ENCODE data around the gene GNG12. TPM values are rescaled to one million over a fixed set of nuclear protein-coding genes. Genes with fewer than 3 reads are reported as not detected.

GNG12 gene
- total RNA-seq, 1 experiment from 2014 or later: 12.5 TPM

GRCh38 chr1:67739361-67739760 is 93.9 kb downstream of the GNG12 start:
- no peak overlapping the region for H3K4me3 ChIP-seq (ENCODE audit: low read depth, low read length)
- TF ChIP-seq, protein P1, sequence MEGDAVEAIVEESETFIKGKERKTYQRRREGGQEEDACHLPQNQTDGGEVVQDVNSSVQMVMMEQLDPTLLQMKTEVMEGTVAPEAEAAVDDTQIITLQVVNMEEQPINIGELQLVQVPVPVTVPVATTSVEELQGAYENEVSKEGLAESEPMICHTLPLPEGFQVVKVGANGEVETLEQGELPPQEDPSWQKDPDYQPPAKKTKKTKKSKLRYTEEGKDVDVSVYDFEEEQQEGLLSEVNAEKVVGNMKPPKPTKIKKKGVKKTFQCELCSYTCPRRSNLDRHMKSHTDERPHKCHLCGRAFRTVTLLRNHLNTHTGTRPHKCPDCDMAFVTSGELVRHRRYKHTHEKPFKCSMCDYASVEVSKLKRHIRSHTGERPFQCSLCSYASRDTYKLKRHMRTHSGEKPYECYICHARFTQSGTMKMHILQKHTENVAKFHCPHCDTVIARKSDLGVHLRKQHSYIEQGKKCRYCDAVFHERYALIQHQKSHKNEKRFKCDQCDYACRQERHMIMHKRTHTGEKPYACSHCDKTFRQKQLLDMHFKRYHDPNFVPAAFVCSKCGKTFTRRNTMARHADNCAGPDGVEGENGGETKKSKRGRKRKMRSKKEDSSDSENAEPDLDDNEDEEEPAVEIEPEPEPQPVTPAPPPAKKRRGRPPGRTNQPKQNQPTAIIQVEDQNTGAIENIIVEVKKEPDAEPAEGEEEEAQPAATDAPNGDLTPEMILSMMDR (IDR thresholded peaks at IDR 0.05; ENCODE audit: insufficient read depth in 1 of 2, low read depth in 1 of 2, low read length in 1 of 2, severe bottlenecking in 1 of 2, unreplicated experiment in 1 of 2): no peak
- Mint-ChIP-seq H3K27me3 (ENCODE audit: insufficient read depth, unreplicated experiment) (no peaks in the 10 kb centered on the region), H3K36me3 (ENCODE audit: insufficient read depth, unreplicated experiment) (peaks cover 7% of the 10 kb centered on the region), H3K9me3 (ENCODE audit: unreplicated experiment) (no peaks in the 10 kb centered on the region), H3K4me1 (ENCODE audit: low read depth, unreplicated experiment) (peaks cover 18% of the 10 kb centered on the region), H3K27ac (ENCODE audit: unreplicated experiment) (no peak overlapping the region), H3K4me3 (ENCODE audit: unreplicated experiment) (no peak overlapping the region)
- POLR2A ChIA-PET: no interaction called here
- CTCF ChIA-PET: interaction anchor here (0.6 kb wide), 1 partner anchor 54 kb away, joined by 3 read pairs; the partner anchor contains the start of gene GADD45A
- no peak for DNase-seq
- intact Hi-C loops (cut with micrococcal nuclease; ENCODE audit: unreplicated experiment): no loop called here
- H3K4me1 ChIP-seq: peaks cover 65% of the 10 kb centered on the region
- BruUV-seq (replicated peaks): no TSS peak
- H3K27me3 ChIP-seq (replicated peaks; ENCODE audit: control insufficient read depth, insufficient read depth, low read length): no peaks in the 10 kb centered on the region
- H3K36me3 ChIP-seq (ENCODE audit: control insufficient read depth, insufficient read depth, low read length): no peaks in the 10 kb centered on the region
- no peaks in the 10 kb centered on the region for H3K9me3 ChIP-seq

DNA sequence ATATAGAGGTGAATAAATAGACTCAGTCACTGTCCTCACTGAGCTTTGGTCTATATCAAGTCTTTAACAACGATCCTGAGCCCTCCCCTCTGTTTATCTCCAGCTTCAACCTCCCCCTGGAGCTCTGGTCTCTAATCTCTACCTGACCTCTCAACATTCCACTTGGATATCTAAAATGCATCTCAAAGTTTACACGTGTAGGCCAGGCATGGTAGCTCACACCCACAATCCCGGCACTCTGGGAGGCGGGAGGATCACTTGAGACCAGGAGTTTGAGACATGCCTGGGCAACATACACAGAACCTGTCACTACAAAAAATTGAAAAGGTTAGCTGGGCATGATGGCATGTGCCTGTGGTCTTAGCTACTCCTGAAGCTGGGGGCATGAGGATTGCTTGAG is 94.9 kb downstream of the GNG12 start:
- Histone ChIP-seq H3K27me3 (replicated peaks; ENCODE audit: control insufficient read depth, insufficient read depth, low read length) (no peaks in the 10 kb centered on the region), H3K36me3 (ENCODE audit: control insufficient read depth, insufficient read depth, low read length) (no peaks in the 10 kb centered on the region), H3K4me3 (ENCODE audit: low read depth, low read length) (no peak overlapping the region), H3K9me3 (no peaks in the 10 kb centered on the region), H3K4me1 (peaks cover 55% of the 10 kb centered on the region)
- Mint-ChIP-seq H3K27ac (ENCODE audit: unreplicated experiment) (no peak overlapping the region), H3K9me3 (ENCODE audit: unreplicated experiment) (no peaks in the 10 kb centered on the region), H3K4me3 (ENCODE audit: unreplicated experiment) (peak overlapping the region; percentile 18), H3K4me1 (ENCODE audit: low read depth, unreplicated experiment) (peaks cover 11% of the 10 kb centered on the region), H3K27me3 (ENCODE audit: insufficient read depth, unreplicated experiment) (no peaks in the 10 kb centered on the region), H3K36me3 (ENCODE audit: insufficient read depth, unreplicated experiment) (peaks cover 7% of the 10 kb centered on the region)
- ChIA-PET POLR2A (no interaction called here), CTCF (interaction anchor here (1.6 kb wide), 1 partner anchor 22 kb away, joined by 7 read pairs; no protein-coding TSS in a partner anchor)
- no TSS peak for BruUV-seq (replicated peaks)
- intact Hi-C loops (cut with micrococcal nuclease; ENCODE audit: unreplicated experiment): no loop called here
- peak; percentile 27 to 52 for DNase-seq
- TF ChIP-seq, protein P1 (IDR thresholded peaks at IDR 0.05; ENCODE audit: insufficient read depth in 1 of 2, low read depth in 1 of 2, low read length in 1 of 2, severe bottlenecking in 1 of 2, unreplicated experiment in 1 of 2): no peak

- H3K4me1 Mint-ChIP-seq (ENCODE audit: low read depth, unreplicated experiment): peaks cover 7% of the 10 kb centered on the region
- H3K36me3 Mint-ChIP-seq (ENCODE audit: insufficient read depth, unreplicated experiment): peaks cover 7% of the 10 kb centered on the region
- Histone ChIP-seq H3K36me3 (ENCODE audit: control insufficient read depth, insufficient read depth, low read length) (no peaks in the 10 kb centered on the region), H3K4me1 (peaks cover 51% of the 10 kb centered on the region), H3K27me3 (replicated peaks; ENCODE audit: control insufficient read depth, insufficient read depth, low read length) (no peaks in the 10 kb centered on the region), H3K4me3 (ENCODE audit: low read depth, low read length) (no peak overlapping the region), H3K9me3 (no peaks in the 10 kb centered on the region)
- ChIA-PET CTCF (interaction anchor here (0.9 to 1.6 kb wide), 2 partner anchors 22 to 37 kb away, joined by 4 to 7 read pairs; no protein-coding TSS in a partner anchor), POLR2A (interaction anchor here (0.6 kb wide), 1 partner anchor 93 kb away, joined by 5 read pairs; no protein-coding TSS in a partner anchor)
- no peaks in the 10 kb centered on the region for H3K27me3 Mint-ChIP-seq (ENCODE audit: insufficient read depth, unreplicated experiment)
- H3K9me3 Mint-ChIP-seq (ENCODE audit: unreplicated experiment): no peaks in the 10 kb centered on the region
- DNase-seq: no peak
- H3K27ac Mint-ChIP-seq (ENCODE audit: unreplicated experiment): no peak overlapping the region
- no peak overlapping the region for H3K4me3 Mint-ChIP-seq (ENCODE audit: unreplicated experiment)
- BruUV-seq (replicated peaks): no TSS peak
- TF ChIP-seq, protein P1 (IDR thresholded peaks at IDR 0.05; ENCODE audit: insufficient read depth in 1 of 2, low read depth in 1 of 2, low read length in 1 of 2, severe bottlenecking in 1 of 2, unreplicated experiment in 1 of 2): no peak
- intact Hi-C loops (cut with micrococcal nuclease; ENCODE audit: unreplicated experiment): no loop called here
These were observed 95.4 kb downstream of the GNG12 start for GRCh38 chr1:67737875-67738274.
